ENCODE data around the gene HES2.
"Not testable (repeated sequence)": the region's sequence is repeated elsewhere in the genome, so short reads cannot be mapped to it uniquely, and the experiment has no call there.

The HES2 gene

GRCh38 chr1:6447016-6447817 lies 27.5 kb upstream of the HES2 start:
- Histone ChIP-seq H3K4ac (ENCODE audit: low read depth, low read length) (no peak overlapping the region), H2BK12ac (ENCODE audit: low read length) (no peak overlapping the region), H3K9ac (ENCODE audit: low read length) (no peak overlapping the region), H3K36me3 (ENCODE audit: control insufficient read depth in 1 of 2, insufficient read depth in 2 of 2, low read length in 2 of 2) (no peaks in the 10 kb centered on the region), H3K14ac (ENCODE audit: low read length) (no peak overlapping the region), H3K4me1 (ENCODE audit: control insufficient read depth in 1 of 2, insufficient read depth in 2 of 2, low read length in 2 of 2) (peaks cover 4 to 13% of the 10 kb centered on the region in 2 experiments), H2BK5ac (ENCODE audit: low read depth, low read length, poor library complexity) (no peak overlapping the region), H3K79me1 (ENCODE audit: low read length) (no peaks in the 10 kb centered on the region), H4K91ac (ENCODE audit: low read depth, low read length) (no peak overlapping the region), H2AFZ (ENCODE audit: insufficient read depth, low read length, poor library complexity) (peak overlapping the region; percentile 71), H3K27me3 (ENCODE audit: insufficient read depth, low read length) (peaks cover 21% of the 10 kb centered on the region), H3K9me3 (ENCODE audit: insufficient read depth, low read depth, low read length) (no peaks in the 10 kb centered on the region), H3K4me3 (ENCODE audit: low read depth, low read length) (peak overlapping the region; percentile 52), H3K79me2 (ENCODE audit: control insufficient read depth, insufficient read depth, low read length, poor library complexity) (no peaks in the 10 kb centered on the region), H3K23ac (ENCODE audit: low read length) (no peak overlapping the region), H3K4me2 (ENCODE audit: low read length) (peak overlapping the region; percentile 73), H3K27ac (ENCODE audit: low read depth, low read length) (no peak overlapping the region), H3K18ac (ENCODE audit: low read length) (peak overlapping the region; percentile 5), H2AK5ac (ENCODE audit: low read length) (no peak overlapping the region), H4K8ac (ENCODE audit: low read depth, low read length) (peak overlapping the region; percentile 21), H2BK120ac (ENCODE audit: insufficient read depth, low read length, poor library complexity) (peak overlapping the region; percentile 11), H4K12ac (ENCODE audit: low read depth, low read length) (no peak overlapping the region)
- DNase-seq: no peak
- no CpG with 5 or more reads among the region's 67 CpGs for WGBS (ENCODE audit: extremely low coverage, insufficient coverage, insufficient read length)

- no peak overlapping the region for H3K27ac ChIP-seq (ENCODE audit: low read depth, low read length)
- peaks cover 4 to 13% of the 10 kb centered on the region in 2 experiments for H3K4me1 ChIP-seq (ENCODE audit: control insufficient read depth in 1 of 2, insufficient read depth in 2 of 2, low read length in 2 of 2)
- H3K79me1 ChIP-seq (ENCODE audit: low read length): no peaks in the 10 kb centered on the region
- no peak overlapping the region for H2AK5ac ChIP-seq (ENCODE audit: low read length)
- H2BK5ac ChIP-seq (ENCODE audit: low read depth, low read length, poor library complexity): no peak overlapping the region
- H3K79me2 ChIP-seq (ENCODE audit: control insufficient read depth, insufficient read depth, low read length, poor library complexity): no peaks in the 10 kb centered on the region
- no peak overlapping the region for H4K91ac ChIP-seq (ENCODE audit: low read depth, low read length)
- no peak for DNase-seq
- no peak overlapping the region for H3K23ac ChIP-seq (ENCODE audit: low read length)
- no peak overlapping the region for H4K12ac ChIP-seq (ENCODE audit: low read depth, low read length)
- H3K27me3 ChIP-seq (ENCODE audit: insufficient read depth, low read length): peaks cover 21% of the 10 kb centered on the region
- no peak overlapping the region for H3K4ac ChIP-seq (ENCODE audit: low read depth, low read length)
- H3K36me3 ChIP-seq (ENCODE audit: control insufficient read depth in 1 of 2, insufficient read depth in 2 of 2, low read length in 2 of 2): no peaks in the 10 kb centered on the region
- H3K9ac ChIP-seq (ENCODE audit: low read length): no peak overlapping the region
- peak overlapping the region; percentile 5 for H3K18ac ChIP-seq (ENCODE audit: low read length)
- H2BK12ac ChIP-seq (ENCODE audit: low read length): no peak overlapping the region
- no peak overlapping the region for H3K14ac ChIP-seq (ENCODE audit: low read length)
- H4K8ac ChIP-seq (ENCODE audit: low read depth, low read length): peak overlapping the region; percentile 21
- H2BK120ac ChIP-seq (ENCODE audit: insufficient read depth, low read length, poor library complexity): peak overlapping the region; percentile 11
- no peaks in the 10 kb centered on the region for H3K9me3 ChIP-seq (ENCODE audit: insufficient read depth, low read depth, low read length)
- no CpG with 5 or more reads among the region's 4 CpGs for WGBS (ENCODE audit: extremely low coverage, insufficient coverage, insufficient read length)
- H3K4me2 ChIP-seq (ENCODE audit: low read length): peak overlapping the region; percentile 73
- H2AFZ ChIP-seq (ENCODE audit: insufficient read depth, low read length, poor library complexity): no peak overlapping the region
- H3K4me3 ChIP-seq (ENCODE audit: low read depth, low read length): peak overlapping the region; percentile 18
Observed at GRCh38 chr1:6446665-6447015, 26.9 kb upstream of the HES2 start.

DNA sequence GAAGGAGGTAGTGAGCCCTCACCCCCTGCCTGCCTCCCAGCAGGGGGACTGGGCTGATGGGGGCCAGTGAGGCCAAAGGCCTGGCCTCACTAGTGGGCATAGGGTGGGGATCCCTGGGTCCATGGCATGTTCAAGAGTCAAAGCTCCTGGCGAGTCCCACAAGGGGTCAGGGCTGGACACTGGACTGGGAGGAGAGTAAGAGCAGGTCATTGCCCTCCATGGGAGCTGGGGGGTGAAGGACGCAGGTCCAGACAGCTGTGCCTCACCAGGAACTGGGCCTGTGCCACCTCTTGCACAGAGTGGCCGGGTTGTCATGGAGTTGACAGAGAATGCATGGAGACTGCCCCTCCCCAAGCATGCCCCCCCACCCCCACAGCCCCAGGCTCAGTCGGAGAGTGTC lies 26.2 kb upstream of the HES2 start:
- H3K4me3 ChIP-seq (ENCODE audit: low read depth, low read length): not testable (repeated sequence)
- WGBS (ENCODE audit: extremely low coverage, insufficient coverage, insufficient read length): no CpG with 5 or more reads among the region's 4 CpGs

GRCh38 chr1:6445062-6445763 lies 25.5 kb upstream of the HES2 start:
- Histone ChIP-seq H2AK5ac (ENCODE audit: low read length) (no peak overlapping the region), H3K79me1 (ENCODE audit: low read length) (no peaks in the 10 kb centered on the region), H3K36me3 (ENCODE audit: control insufficient read depth in 1 of 2, insufficient read depth in 2 of 2, low read length in 2 of 2) (no peaks in the 10 kb centered on the region), H3K4me3 (ENCODE audit: low read depth, low read length) (no peak overlapping the region), H2BK5ac (ENCODE audit: low read depth, low read length, poor library complexity) (no peak overlapping the region), H3K27me3 (ENCODE audit: insufficient read depth, low read length) (peaks cover 21% of the 10 kb centered on the region), H2AFZ (ENCODE audit: insufficient read depth, low read length, poor library complexity) (no peak overlapping the region), H3K79me2 (ENCODE audit: control insufficient read depth, insufficient read depth, low read length, poor library complexity) (no peaks in the 10 kb centered on the region), H2BK120ac (ENCODE audit: insufficient read depth, low read length, poor library complexity) (no peak overlapping the region), H3K14ac (ENCODE audit: low read length) (no peak overlapping the region), H3K27ac (ENCODE audit: low read depth, low read length) (no peak overlapping the region), H3K4me2 (ENCODE audit: low read length) (no peak overlapping the region), H4K12ac (ENCODE audit: low read depth, low read length) (no peak overlapping the region), H3K9me3 (ENCODE audit: insufficient read depth, low read depth, low read length) (peaks cover 3% of the 10 kb centered on the region), H3K4me1 (ENCODE audit: control insufficient read depth in 1 of 2, insufficient read depth in 2 of 2, low read length in 2 of 2) (peaks cover 6 to 16% of the 10 kb centered on the region in 2 experiments), H3K9ac (ENCODE audit: low read length) (no peak overlapping the region), H4K91ac (ENCODE audit: low read depth, low read length) (no peak overlapping the region), H3K18ac (ENCODE audit: low read length) (no peak overlapping the region), H3K4ac (ENCODE audit: low read depth, low read length) (no peak overlapping the region), H4K8ac (ENCODE audit: low read depth, low read length) (no peak overlapping the region), H2BK12ac (ENCODE audit: low read length) (no peak overlapping the region), H3K23ac (ENCODE audit: low read length) (no peak overlapping the region)
- WGBS (ENCODE audit: extremely low coverage, insufficient coverage, insufficient read length): no CpG with 5 or more reads among the region's 19 CpGs
- DNase-seq: peak in 1 of 2 donors; percentile 48

More for the DNA sequence above, 26.2 kb upstream of the HES2 start:
- H3K27ac ChIP-seq (ENCODE audit: low read depth, low read length); H3K14ac ChIP-seq (ENCODE audit: low read length); H3K4me2 ChIP-seq (ENCODE audit: low read length); H4K91ac ChIP-seq (ENCODE audit: low read depth, low read length); H3K9me3 ChIP-seq (ENCODE audit: insufficient read depth, low read depth, low read length); H3K79me1 ChIP-seq (ENCODE audit: low read length); H2AK5ac ChIP-seq (ENCODE audit: low read length); H4K12ac ChIP-seq (ENCODE audit: low read depth, low read length); H3K36me3 ChIP-seq (ENCODE audit: control insufficient read depth in 1 of 2, insufficient read depth in 2 of 2, low read length in 2 of 2); H3K18ac ChIP-seq (ENCODE audit: low read length); H3K9ac ChIP-seq (ENCODE audit: low read length); H4K8ac ChIP-seq (ENCODE audit: low read depth, low read length); H2AFZ ChIP-seq (ENCODE audit: insufficient read depth, low read length, poor library complexity); DNase-seq; H3K79me2 ChIP-seq (ENCODE audit: control insufficient read depth, insufficient read depth, low read length, poor library complexity); H3K4ac ChIP-seq (ENCODE audit: low read depth, low read length); H2BK12ac ChIP-seq (ENCODE audit: low read length); H3K23ac ChIP-seq (ENCODE audit: low read length); H2BK120ac ChIP-seq (ENCODE audit: insufficient read depth, low read length, poor library complexity); H2BK5ac ChIP-seq (ENCODE audit: low read depth, low read length, poor library complexity): not testable (repeated sequence)
- Histone ChIP-seq H3K4me1 (ENCODE audit: control insufficient read depth in 1 of 2, insufficient read depth in 2 of 2, low read length in 2 of 2) (peaks cover 4 to 13% of the 10 kb centered on the region in 2 experiments), H3K27me3 (ENCODE audit: insufficient read depth, low read length) (peaks cover 21% of the 10 kb centered on the region)
